ENCODE results near the gene RIT2.

RIT2 gene
- 0 reads per million in 2 donors for total RNA-seq

GRCh38 chr18:43115076-43115921 lies at the start of gene RIT2:
Gene RIT2, minus strand, starts transcription at chr18:43115685.
- DNase-seq: no peak

GRCh38 chr18:43161528-43161927 lies 46.0 kb upstream of the RIT2 start:
- DNase-seq: no peak

- no peak for DNase-seq
Measured at GRCh38 chr18:43160509-43160908, 45.0 kb upstream of the RIT2 start.

- no peak for DNase-seq
Measured at GRCh38 chr18:43159926-43160325, 44.4 kb upstream of the RIT2 start.

GRCh38 chr18:43159086-43159770 lies 43.7 kb upstream of the RIT2 start:
- no peak for DNase-seq

GRCh38 chr18:43158381-43158780 lies 42.9 kb upstream of the RIT2 start:
- no peak for DNase-seq

GRCh38 chr18:43155842-43156241 lies 40.4 kb upstream of the RIT2 start:
- DNase-seq: no peak

- no peak for DNase-seq
Measured at GRCh38 chr18:43148231-43148630, 32.7 kb upstream of the RIT2 start.

GRCh38 chr18:43141208-43141607 lies 25.7 kb upstream of the RIT2 start:
- DNase-seq: no peak

GRCh38 chr18:43139288-43139946 lies 23.9 kb upstream of the RIT2 start:
- no peak for DNase-seq

GRCh38 chr18:43134876-43135275 lies 19.4 kb upstream of the RIT2 start:
- no peak for DNase-seq

- DNase-seq: no peak
Measured at GRCh38 chr18:43130716-43131260, 15.3 kb upstream of the RIT2 start.

- DNase-seq: no peak
Measured at GRCh38 chr18:43129946-43130524, 14.6 kb upstream of the RIT2 start.

GRCh38 chr18:43125471-43125870 lies 10.0 kb upstream of the RIT2 start:
- no peak for DNase-seq

- no peak for DNase-seq
Measured at GRCh38 chr18:43122955-43123354, 7.5 kb upstream of the RIT2 start.

GRCh38 chr18:43116699-43117294 lies 1.3 kb upstream of the RIT2 start:
- DNase-seq: no peak

- no peak for DNase-seq
Measured at GRCh38 chr18:43113220-43113895, 2.1 kb downstream of the RIT2 start.

- DNase-seq: no peak
Measured at GRCh38 chr18:43108882-43109281, 6.6 kb downstream of the RIT2 start.

GRCh38 chr18:43108469-43108868 lies 7.0 kb downstream of the RIT2 start:
- no peak for DNase-seq

- no peak for DNase-seq
Measured at GRCh38 chr18:43093646-43094045, 21.8 kb downstream of the RIT2 start.

GRCh38 chr18:43092539-43092938 lies 22.9 kb downstream of the RIT2 start:
- no peak for DNase-seq

GRCh38 chr18:43081396-43081795 lies 34.1 kb downstream of the RIT2 start:
- no peak for DNase-seq

Data from activated gamma-delta T cell (primary cell).